ENCODE results near the gene DMD.

- no peak for TF ChIP-seq CTCF (IDR thresholded peaks at IDR 0.05; ENCODE audit: low read length)
- TF ChIP-seq EZH2phosphoT487 (IDR thresholded peaks at IDR 0.05; ENCODE audit: low read length) = no peak
- TF ChIP-seq EZH2 (optimal IDR thresholded peaks at IDR 0.05; ENCODE audit: low read depth, low read length) = no peak
Measured at GRCh38 chrX:32618154-32618553, 593.2 kb downstream of the DMD start.

Data from MM.1S (cell line).